Adrenal gland (tissue), 12 donors: ENCODE results near the gene TMEM11. TPM values are rescaled to one million over a fixed set of nuclear protein-coding genes. Genes with fewer than 3 reads are reported as not detected.
A peak's percentile ranks its signal among the peaks of the same experiment; 100 is the strongest.

Experiments used
- DNase-seq, 7 donors: peaks; one replicate each; pipeline ENCODE4 v3.0.0-alpha.2; 2019 to 2020
- H3K27ac ChIP-seq, 5 donors: fragments of 200-600 bp; sonication (generic) in 4 of 5; 1 replicate in 3 of 5; 2 replicates in 2 of 5; pipeline versions ENCODE4 v1.5.1 to v1.8.0; 2016 to 2020; ENCODE audit warnings: mild to moderate bottlenecking in 1 of 5
- H3K27me3 ChIP-seq: fragments of 200-600 bp; 2 replicates; pipeline ENCODE4 v1.8.0; 2021
- H3K36me3 ChIP-seq, 2 donors: fragments of 200-600 bp; replicated peaks in 1 of 2; 1 replicate in 1 of 2; 2 replicates in 1 of 2; pipeline versions ENCODE4 v1.5.1 to v1.8.0; 2018 to 2022
- H3K4me1 ChIP-seq, 2 donors: fragments of 200-600 bp; replicated peaks in 1 of 2; 1 replicate in 1 of 2; 2 replicates in 1 of 2; pipeline versions ENCODE4 v1.5.1 to v1.8.0; 2018 to 2021
- H3K4me3 ChIP-seq, 4 donors: fragments of 200-600 bp; sonication (generic) in 3 of 4; one replicate each; pipeline ENCODE4 v1.5.1; 2016 to 2018
- H3K9me3 ChIP-seq, 3 donors: fragments of 200-600 bp; sonication (generic) in 1 of 3; replicated peaks in 1 of 3; 1 replicate in 2 of 3; 2 replicates in 1 of 3; pipeline versions ENCODE4 v1.5.1 to v1.8.0; 2016 to 2021
- CTCF ChIP-seq, 6 experiments: fragments of 450-650 bp in 4 of 6; fragments of 200-600 bp in 2 of 6; sonication (generic) in 1 of 6; IDR thresholded peaks; 1 replicate in 5 of 6; 2 replicates in 1 of 6; pipeline versions ENCODE4 v1.5.1 to v1.8.0; 2016 to 2021; ENCODE audit warnings: antibody characterized with exemption in 6 of 6, mild to moderate bottlenecking in 2 of 6, moderate library complexity in 1 of 6
- POLR2A ChIP-seq, 2 donors: fragments of 450-650 bp; IDR thresholded peaks; one replicate each; pipeline ENCODE4 v1.6.1; 2017; ENCODE audit warnings: antibody characterized with exemption in 2 of 2, mild to moderate bottlenecking in 2 of 2, moderate library complexity in 1 of 2
- WGBS, 4 donors: extraction: QIAGEN DNeasy Blood & Tissue Kit in 2 of 4; methylation state at CpG; one replicate each; pipeline versions ENCODE4 v1.1.5 to v1.1.7; 2013 to 2017; 5-methylcytosine and 5-hydroxymethylcytosine counted together
- intact Hi-C, 2 donors: fragments of 100-400 bp; cut with DNase I; formaldehyde crosslinking; loops; one replicate each; pipeline versions ENCODE4 v1.14.1 to v1.15.0; 2022 to 2023
- polyA plus RNA-seq, 3 donors: library from polyadenylated mRNA; stranded (reverse); fragments of 200-250 nt in 2 of 3; fragments of 350-450 nt in 1 of 3; fragmentation: Illumina TruSeq in 1 of 3; extraction: RNeasy Lipid Tissue Mini Kit (QIAGEN cat#74804) in 1 of 3; gene quantifications; one replicate each; pipeline ENCODE4 v1.2.3, GENCODE V29; 2013 to 2014
- total RNA-seq, 9 donors: library from RNA; depleted of rRNA in 4 of 9; stranded (reverse); fragments of >200 nt in 4 of 9; fragments of 120-200 nt in 1 of 9; fragmentation: NEBNext Ultra II Directional in 1 of 9; extraction: Animal tissue kit (Norgen Biotek cat#: 25700) in 1 of 9; gene quantifications; one replicate each; pipeline versions ENCODE4 v1.1.0 to v1.2.4, GENCODE V29; 2013 to 2023
- donor health status: healthy with polysubstance abuse.
- donor health status: Bipolar disorder and iron deficiency.
- donor health status: DM: yes; HTN: yes; CAD: no.
- donor health status: DM: no; HTN: no; CAD: no.
- donor health status: DM: no; HTN: no; CAD: no.
- donor health status: DM: yes; HTN: yes; CAD: no.

TMEM11 gene
- total and polyA plus RNA-seq, 12 donors: 12.4 to 75.8 (median 25.4) TPM

DNA sequence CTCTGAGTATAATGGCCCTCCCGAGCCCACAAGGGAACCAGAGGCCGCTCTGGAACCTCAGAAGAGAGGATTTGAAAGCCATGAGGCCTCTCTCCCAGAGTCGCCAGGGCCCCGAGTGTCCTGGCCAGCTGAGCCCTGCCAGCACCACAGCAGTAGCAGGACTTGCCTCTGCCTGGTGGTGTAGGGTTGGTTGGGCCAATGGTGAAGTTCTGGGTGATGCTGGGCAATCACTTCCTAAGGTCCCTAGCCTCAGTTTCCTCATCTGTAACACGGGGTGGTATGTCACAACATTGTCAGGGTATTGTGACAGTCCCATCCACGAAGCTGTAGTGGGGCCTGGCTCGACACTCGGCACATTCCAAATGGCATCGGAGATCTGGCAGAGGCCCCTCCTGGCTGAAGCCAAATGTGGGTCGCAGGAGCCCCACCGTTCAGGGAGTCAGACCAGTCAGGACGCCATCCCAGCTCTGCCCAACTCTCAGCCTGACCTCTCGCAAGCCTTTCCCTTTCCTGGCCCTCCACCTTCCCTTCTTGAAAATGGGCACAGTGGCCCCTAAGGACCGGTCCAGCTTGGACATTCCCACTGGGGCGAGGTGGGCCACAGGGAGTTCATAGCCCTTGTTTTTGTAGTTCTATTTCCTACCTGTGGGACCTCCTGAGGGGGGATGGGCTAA lies 37.5 kb upstream of the TMEM11 start:
- DNase-seq: no peak
- no peaks in the 10 kb centered on the region for H3K36me3 ChIP-seq
- H3K27me3 ChIP-seq: no peaks in the 10 kb centered on the region
- TF ChIP-seq CTCF (IDR thresholded peaks at IDR 0.05) (no peak), POLR2A (IDR thresholded peaks at IDR 0.05) (no peak)
- no peaks in the 10 kb centered on the region for H3K9me3 ChIP-seq
- H3K4me3 ChIP-seq: peak overlapping the region in 2 of 4 donors; percentile 50 to 55
- no peak overlapping the region for H3K27ac ChIP-seq
- peaks cover 11 to 14% of the 10 kb centered on the region in 2 donors for H3K4me1 ChIP-seq
- 85 to 92% (median 87%) methylated on average over 13 to 15 of the region's 15 CpGs for WGBS, 4 donors
- intact Hi-C loops: no loop called here

- Histone ChIP-seq H3K36me3 (no peaks in the 10 kb centered on the region), H3K9me3 (no peaks in the 10 kb centered on the region), H3K4me1 (peaks cover 11 to 14% of the 10 kb centered on the region in 2 donors), H3K4me3 (no peak overlapping the region), H3K27ac (no peak overlapping the region), H3K27me3 (no peaks in the 10 kb centered on the region)
- DNase-seq: no peak
- 65 to 81% (median 77%) methylated on average over 2 to 4 of the region's 4 CpGs for whole genome bisulfite sequencing, 4 donors
- intact Hi-C loops: no loop called here
- no peak for TF ChIP-seq CTCF (IDR thresholded peaks at IDR 0.05)
- no peak for TF ChIP-seq POLR2A (IDR thresholded peaks at IDR 0.05)
Observed at GRCh38 chr17:21250854-21251253, 36.9 kb upstream of the TMEM11 start.

DNA sequence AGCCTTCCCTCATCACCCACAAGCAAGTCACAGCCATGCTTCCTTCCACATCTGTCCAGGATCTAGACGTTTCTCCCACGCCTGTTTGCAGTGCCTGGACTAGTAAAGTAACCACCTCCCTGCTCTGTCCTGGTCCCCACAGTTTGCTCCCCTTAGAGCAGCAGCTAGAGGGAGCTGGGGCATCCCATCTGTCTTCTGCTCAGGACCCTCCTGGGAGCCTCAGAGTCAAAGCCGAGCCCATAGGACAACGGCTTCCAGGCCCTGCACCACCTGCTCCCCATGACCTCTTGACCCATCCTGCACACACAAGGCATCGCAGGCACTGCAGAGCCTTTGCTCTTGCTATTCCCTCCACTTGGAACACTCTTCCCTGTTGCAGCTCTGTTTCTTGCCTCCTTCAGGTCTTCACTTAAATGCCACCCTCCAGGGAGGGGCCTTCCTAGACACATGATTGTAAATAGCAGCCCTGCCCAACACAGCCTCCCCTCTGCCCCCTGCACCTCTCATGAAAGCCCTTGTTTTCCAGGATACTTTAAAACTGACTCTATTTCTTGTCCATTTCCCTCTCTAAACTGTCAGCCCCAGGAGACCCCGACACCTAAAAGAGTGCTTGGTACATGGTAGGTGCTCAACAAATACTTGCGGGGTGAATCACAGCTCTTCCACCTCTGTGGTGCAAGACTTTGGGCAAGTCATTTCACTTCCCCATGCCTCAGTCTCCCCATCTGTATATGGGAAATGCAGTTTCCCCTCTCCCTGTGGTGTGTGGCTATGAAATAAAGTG lies 36.2 kb upstream of the TMEM11 start:
- H3K27ac ChIP-seq: no peak overlapping the region

More for the DNA sequence above, 36.2 kb upstream of the TMEM11 start:
- Histone ChIP-seq H3K36me3 (no peaks in the 10 kb centered on the region), H3K9me3 (no peaks in the 10 kb centered on the region), H3K4me1 (peaks cover 11 to 14% of the 10 kb centered on the region in 2 donors), H3K4me3 (no peak overlapping the region), H3K27me3 (no peaks in the 10 kb centered on the region)
- DNase-seq: no peak
- intact Hi-C loops: loop anchor here (10.0 kb wide), 1 partner anchor 125 kb away; the partner anchor contains the start of gene DHRS7B (in 2 of the 2)
- TF ChIP-seq POLR2A (IDR thresholded peaks at IDR 0.05) (no peak), CTCF (IDR thresholded peaks at IDR 0.05) (no peak)
- 70 to 76% (median 72%) methylated on average over 7 of the region's 7 CpGs for WGBS, 4 donors
